Effector memory CD4-positive, alpha-beta T cell (primary cell): ENCODE measurements around the gene TRAF4.
"Not testable (repeated sequence)": the region's sequence is repeated elsewhere in the genome, so short reads cannot be mapped to it uniquely, and the experiment has no call there.

ENCODE experiments used
- DNase-seq, 3 donors: peaks; one replicate each; pipeline ENCODE4 v3.0.0-alpha.2; 2020
- H3K27ac ChIP-seq: 2 replicates; pipeline ENCODE4 v1.7.0; 2013; ENCODE audit warnings: mild to moderate bottlenecking, low read length, moderate library complexity; ENCODE audit not compliant: insufficient read depth, poor library complexity, severe bottlenecking
- H3K27me3 ChIP-seq: replicated peaks from 2 replicates; pipeline ENCODE4 v1.7.0; 2013; ENCODE audit warnings: mild to moderate bottlenecking, low read length; ENCODE audit not compliant: insufficient read depth, control insufficient read depth, poor library complexity, severe bottlenecking
- H3K36me3 ChIP-seq: 2 replicates; pipeline ENCODE4 v1.7.0; 2013; ENCODE audit warnings: mild to moderate bottlenecking, low read length, moderate library complexity; ENCODE audit not compliant: control insufficient read depth, insufficient read depth
- H3K4me1 ChIP-seq: 2 replicates; pipeline ENCODE4 v1.7.0; 2013; ENCODE audit warnings: low read length, mild to moderate bottlenecking; ENCODE audit not compliant: control insufficient read depth, insufficient read depth, poor library complexity, severe bottlenecking
- H3K4me3 ChIP-seq: 2 replicates; pipeline ENCODE4 v1.7.0; 2013; ENCODE audit warnings: low read length, low read depth, mild to moderate bottlenecking; ENCODE audit not compliant: insufficient read depth, poor library complexity, severe bottlenecking
- H3K9me3 ChIP-seq: 2 replicates; pipeline ENCODE4 v1.7.0; 2013; ENCODE audit warnings: mild to moderate bottlenecking, low read length, moderate library complexity; ENCODE audit not compliant: control insufficient read depth

TRAF4 gene

GRCh38 chr17:28729950-28730330, 13.9 kb upstream of the TRAF4 start:
- Histone ChIP-seq H3K4me1 (peaks cover 31% of the 10 kb centered on the region), H3K9me3 (no peaks in the 10 kb centered on the region), H3K36me3 (peaks cover under 1% of the 10 kb centered on the region), H3K4me3 (no peak overlapping the region), H3K27ac (no peak overlapping the region), H3K27me3 (no peaks in the 10 kb centered on the region)
- DNase-seq = no peak

- DNase-seq = no peak
- Histone ChIP-seq H3K9me3 (no peaks in the 10 kb centered on the region), H3K27me3 (no peaks in the 10 kb centered on the region), H3K4me1 (peaks cover 8% of the 10 kb centered on the region), H3K27ac (no peak overlapping the region), H3K36me3 (no peaks in the 10 kb centered on the region), H3K4me3 (no peak overlapping the region)
These were observed 10.5 kb upstream of the TRAF4 start for GRCh38 chr17:28733346-28733745.

GRCh38 chr17:28734712-28735241, 9.0 kb upstream of the TRAF4 start:
- Histone ChIP-seq H3K36me3 (no peaks in the 10 kb centered on the region), H3K9me3 (no peaks in the 10 kb centered on the region), H3K4me3 (no peak overlapping the region), H3K27ac (no peak overlapping the region), H3K27me3 (no peaks in the 10 kb centered on the region), H3K4me1 (peaks cover 11% of the 10 kb centered on the region)
- no peak for DNase-seq

GRCh38 chr17:28735242-28735722, 8.5 kb upstream of the TRAF4 start:
- DNase-seq = no peak
- H3K36me3 ChIP-seq = no peaks in the 10 kb centered on the region
- no peak overlapping the region for H3K27ac ChIP-seq
- H3K4me3 ChIP-seq = no peak overlapping the region
- H3K9me3 ChIP-seq = no peaks in the 10 kb centered on the region
- peaks cover 11% of the 10 kb centered on the region for H3K4me1 ChIP-seq
- no peaks in the 10 kb centered on the region for H3K27me3 ChIP-seq

- peaks cover 11% of the 10 kb centered on the region for H3K4me1 ChIP-seq
- not testable (repeated sequence) for H3K27ac ChIP-seq, H3K36me3 ChIP-seq, H3K27me3 ChIP-seq, H3K4me3 ChIP-seq, H3K9me3 ChIP-seq, DNase-seq
These were observed 7.7 kb upstream of the TRAF4 start for GRCh38 chr17:28735913-28736769.

GRCh38 chr17:28737316-28737715, 6.5 kb upstream of the TRAF4 start:
- H3K27ac ChIP-seq = no peak overlapping the region

GRCh38 chr17:28737770-28738679, 5.8 kb upstream of the TRAF4 start:
- DNase-seq = no peak
- H3K27ac ChIP-seq = no peak overlapping the region
- no peaks in the 10 kb centered on the region for H3K36me3 ChIP-seq
- no peak overlapping the region for H3K4me3 ChIP-seq
- H3K9me3 ChIP-seq = no peaks in the 10 kb centered on the region
- H3K4me1 ChIP-seq = peaks cover 11% of the 10 kb centered on the region
- H3K27me3 ChIP-seq = no peaks in the 10 kb centered on the region

More at GRCh38 chr17:28737316-28737715, 6.5 kb upstream of the TRAF4 start:
- Histone ChIP-seq H3K4me1 (peaks cover 11% of the 10 kb centered on the region), H3K36me3 (no peaks in the 10 kb centered on the region), H3K4me3 (no peak overlapping the region), H3K9me3 (no peaks in the 10 kb centered on the region), H3K27me3 (no peaks in the 10 kb centered on the region)
- DNase-seq = no peak

GRCh38 chr17:28738680-28739384, 5.0 kb upstream of the TRAF4 start:
- H3K4me1 ChIP-seq = peaks cover 17% of the 10 kb centered on the region
- H3K27me3 ChIP-seq = no peaks in the 10 kb centered on the region
- H3K36me3 ChIP-seq = no peaks in the 10 kb centered on the region
- DNase-seq = peak; percentile 32 to 51 (median 48)
- H3K27ac ChIP-seq = no peak overlapping the region
- no peaks in the 10 kb centered on the region for H3K9me3 ChIP-seq
- no peak overlapping the region for H3K4me3 ChIP-seq

GRCh38 chr17:28740406-28741357, 3.1 kb upstream of the TRAF4 start:
- no peak for DNase-seq
- Histone ChIP-seq H3K4me1 (peaks cover 32% of the 10 kb centered on the region), H3K27me3 (no peaks in the 10 kb centered on the region), H3K9me3 (no peaks in the 10 kb centered on the region), H3K27ac (no peak overlapping the region), H3K36me3 (no peaks in the 10 kb centered on the region), H3K4me3 (no peak overlapping the region)
